H1 (cell line): ENCODE results near the gene GPR162. TPM values are rescaled to one million over a fixed set of nuclear protein-coding genes. Genes with fewer than 3 reads are reported as not detected.

ENCODE experiments used
- CTCF ChIA-PET: fragments of 300-600 bp; sonication (Branson Sonifier 250); formaldehyde crosslinking; loops from one replicate; lab custom pipeline; 2021; ENCODE audit not compliant: partially characterized antibody; lab: Charles Lee
- POLR2A ChIA-PET: fragments of 300-600 bp; sonication (Branson Sonifier 250); formaldehyde crosslinking; loops from one replicate; lab custom pipeline; 2021; ENCODE audit warnings: inconsistent platforms; ENCODE audit not compliant: partially characterized antibody; lab: Charles Lee
- DNase-seq, 2 experiments: peaks; one replicate each; pipeline versions ENCODE4 v3.0.0 to v3.0.0-alpha.2; 2010 to 2022; ENCODE audit warnings: low spot score in 2 of 2, low read depth in 1 of 2, mixed read lengths in 1 of 2
- FAIRE-seq: peaks from 2 replicates; lab custom pipeline; 2011; peaks lifted over from hg19 to GRCh38; lab: Jason Lieb, UNC
- H2AFZ ChIP-seq: 2 replicates; pipeline ENCODE4 v1.8.1; 2012; ENCODE audit warnings: low read length, inconsistent platforms
- H2AK5ac ChIP-seq: 2 replicates; pipeline ENCODE4 v1.6.1; 2013; ENCODE audit warnings: low read depth, low read length
- H2BK120ac ChIP-seq: replicated peaks from 2 replicates; pipeline ENCODE3; 2013; ENCODE audit warnings: low read depth, low read length, inconsistent platforms
- H2BK12ac ChIP-seq: 2 replicates; pipeline ENCODE4 v1.6.1; 2013; ENCODE audit warnings: low read depth, low read length
- H2BK15ac ChIP-seq: 2 replicates; pipeline ENCODE4 v1.6.1; 2013; ENCODE audit warnings: low read length
- H2BK20ac ChIP-seq: 2 replicates; pipeline ENCODE4 v1.6.1; 2013; ENCODE audit warnings: low read length
- H2BK5ac ChIP-seq: 2 replicates; pipeline ENCODE4 v1.6.1; 2013; ENCODE audit warnings: low read depth, low read length
- H3K14ac ChIP-seq: 2 replicates; pipeline ENCODE4 v1.6.1; 2013; ENCODE audit warnings: inconsistent platforms; ENCODE audit not compliant: insufficient read length
- H3K18ac ChIP-seq: 2 replicates; pipeline ENCODE4 v1.6.1; 2013; ENCODE audit warnings: low read length; ENCODE audit errors: extremely low read depth
- H3K23ac ChIP-seq: 2 replicates; pipeline ENCODE4 v1.6.1; 2013; ENCODE audit warnings: inconsistent platforms; ENCODE audit not compliant: insufficient read length
- H3K23me2 ChIP-seq: 2 replicates; pipeline ENCODE4 v1.6.1; 2013; ENCODE audit warnings: low read depth, low read length
- H3K27ac ChIP-seq: 2 replicates; pipeline ENCODE4 v1.6.1; 2011; ENCODE audit warnings: low read depth, low read length, inconsistent platforms
- H3K27me3 ChIP-seq, 4 experiments: replicated peaks in 1 of 4; 1 replicate in 1 of 4; 2 replicates in 3 of 4; pipeline versions ENCODE4 v1.6.1 to v1.8.1; 2011 to 2013; ENCODE audit warnings: low read length in 3 of 4, mild to moderate bottlenecking in 3 of 4, inconsistent platforms in 2 of 4, mixed read lengths in 2 of 4, moderate library complexity in 1 of 4; ENCODE audit not compliant: control insufficient read depth in 3 of 4, insufficient read depth in 3 of 4; ENCODE audit errors: extremely low read depth in 1 of 4
- H3K36me3 ChIP-seq, 4 experiments: 2 replicates each; pipeline versions ENCODE4 v1.6.1 to v1.8.1; 2011 to 2013; ENCODE audit warnings: mild to moderate bottlenecking in 4 of 4, low read length in 3 of 4, moderate library complexity in 2 of 4, control low read depth in 1 of 4, inconsistent platforms in 1 of 4; ENCODE audit not compliant: insufficient read depth in 4 of 4, control insufficient read depth in 2 of 4
- H3K4ac ChIP-seq: replicated peaks from 2 replicates; pipeline ENCODE3; 2013; ENCODE audit warnings: low read length, low read depth, mixed read lengths, inconsistent platforms; ENCODE audit not compliant: insufficient read length
- H3K4me1 ChIP-seq, 4 experiments: replicated peaks in 1 of 4; 1 replicate in 1 of 4; 2 replicates in 3 of 4; pipeline versions ENCODE4 v1.6.1 to v1.8.1; 2011 to 2013; ENCODE audit warnings: low read length in 3 of 4, inconsistent platforms in 2 of 4, mixed read lengths in 1 of 4; ENCODE audit not compliant: insufficient read depth in 4 of 4, control insufficient read depth in 3 of 4
- H3K4me2 ChIP-seq, 2 experiments: 2 replicates each; pipeline versions ENCODE4 v1.6.1 to v1.8.1; 2011 to 2013; ENCODE audit warnings: low read depth in 2 of 2, low read length in 2 of 2, control low read depth in 1 of 2, inconsistent platforms in 1 of 2, mild to moderate bottlenecking in 1 of 2; ENCODE audit not compliant: insufficient read depth in 1 of 2
- H3K4me3 ChIP-seq, 4 experiments: fragments of 200-600, 300-600 bp in 1 of 4; sonication (generic), shearing (Covaris generic), sonication (Bioruptor Twin) in 1 of 4; 2 replicates each; pipeline versions ENCODE4 v1.5.1 to v1.8.1; 2011 to 2016; ENCODE audit warnings: low read length in 4 of 4, low read depth in 3 of 4, control low read depth in 2 of 4, inconsistent platforms in 2 of 4, mild to moderate bottlenecking in 2 of 4, mixed read lengths in 1 of 4, moderate library complexity in 1 of 4; ENCODE audit not compliant: insufficient read depth in 2 of 4; ENCODE audit errors: extremely low read depth in 1 of 4
- H3K56ac ChIP-seq: replicated peaks from 2 replicates; pipeline ENCODE3; 2013; ENCODE audit warnings: low read depth, mild to moderate bottlenecking, mixed read lengths, low read length, inconsistent platforms; ENCODE audit not compliant: insufficient read length
- H3K79me1 ChIP-seq: 2 replicates; pipeline ENCODE4 v1.6.1; 2013; ENCODE audit warnings: low read depth, low read length, control low read depth
- H3K79me2 ChIP-seq, 2 experiments: 2 replicates each; pipeline versions ENCODE4 v1.6.1 to v1.8.1; 2012 to 2013; ENCODE audit warnings: low read length in 2 of 2, mild to moderate bottlenecking in 2 of 2, inconsistent platforms in 1 of 2; ENCODE audit not compliant: insufficient read depth in 2 of 2, control insufficient read depth in 1 of 2
- H3K9ac ChIP-seq, 4 experiments: replicated peaks in 1 of 4; 1 replicate in 1 of 4; 2 replicates in 3 of 4; pipeline versions ENCODE4 v1.6.1 to v1.8.1; 2011 to 2013; ENCODE audit warnings: low read depth in 3 of 4, low read length in 3 of 4, control low read depth in 2 of 4, mild to moderate bottlenecking in 2 of 4, moderate library complexity in 2 of 4, inconsistent platforms in 1 of 4; ENCODE audit errors: extremely low read depth in 1 of 4
- H3K9me3 ChIP-seq, 2 experiments: 2 replicates each; pipeline versions ENCODE4 v1.6.1 to v1.8.1; 2012 to 2013; ENCODE audit warnings: mild to moderate bottlenecking in 2 of 2, moderate library complexity in 2 of 2, control low read depth in 1 of 2, inconsistent platforms in 1 of 2, low read depth in 1 of 2, low read length in 1 of 2, mixed read lengths in 1 of 2; ENCODE audit not compliant: insufficient read depth in 2 of 2
- H4K20me1 ChIP-seq, 2 experiments: replicated peaks in 1 of 2; 2 replicates each; pipeline versions ENCODE3 to v1.8.1; 2011 to 2013; ENCODE audit warnings: inconsistent platforms in 2 of 2, low read length in 2 of 2, mild to moderate bottlenecking in 1 of 2; ENCODE audit not compliant: insufficient read depth in 2 of 2, control insufficient read depth in 1 of 2
- H4K5ac ChIP-seq: 2 replicates; pipeline ENCODE4 v1.6.1; 2013; ENCODE audit warnings: low read length, low read depth, mixed read lengths, inconsistent platforms; ENCODE audit not compliant: insufficient read length
- H4K8ac ChIP-seq: 2 replicates; pipeline ENCODE4 v1.8.0; 2013; ENCODE audit warnings: mild to moderate bottlenecking, moderate library complexity, low read length, inconsistent platforms; ENCODE audit not compliant: insufficient read depth; ENCODE audit errors: extremely low read depth
- H4K91ac ChIP-seq: replicated peaks from 2 replicates; pipeline ENCODE3; 2013; ENCODE audit warnings: low read length, mixed read lengths, inconsistent platforms; ENCODE audit not compliant: insufficient read length
- GTF2F1 ChIP-seq: IDR thresholded peaks from 2 replicates; pipeline ENCODE4 v1.6.1; 2012; ENCODE audit warnings: low read depth, low read length, improper control_type of control experiment, borderline replicate concordance
- HDAC2 ChIP-seq, 2 experiments: fragments of 300-600 bp in 1 of 2; sonication (generic) in 1 of 2; IDR thresholded peaks; 2 replicates each; pipeline ENCODE4 v1.6.1; 2011 to 2012; ENCODE audit warnings: low read depth in 2 of 2, low read length in 2 of 2, mild to moderate bottlenecking in 2 of 2, moderate library complexity in 2 of 2, borderline replicate concordance in 1 of 2, inconsistent platforms in 1 of 2
- SIN3A ChIP-seq, 2 experiments: IDR thresholded peaks in 1 of 2; conservative IDR thresholded peaks in 1 of 2; 2 replicates each; pipeline ENCODE4 v1.6.1; 2011 to 2012; ENCODE audit warnings: low read length in 2 of 2, improper control_type of control experiment in 1 of 2, low read depth in 1 of 2, mild to moderate bottlenecking in 1 of 2
- SIRT6 ChIP-seq: IDR thresholded peaks from one replicate; pipeline ENCODE4 v1.7.1; 2012; ENCODE audit warnings: low read length, inconsistent platforms
- SIX5 ChIP-seq: IDR thresholded peaks from 2 replicates; pipeline ENCODE4 v1.6.1; 2011; ENCODE audit warnings: mild to moderate bottlenecking, low read depth, low read length
- WGBS, 2 experiments: shearing (Covaris generic) in 1 of 2; methylation state at CpG; one replicate each; pipeline versions ENCODE4 v1.1.6 to v1.1.7; 2013 to 2015; ENCODE audit warnings: low lambda C conversion rate in 2 of 2, mixed read lengths in 2 of 2, inconsistent platforms in 1 of 2, low coverage in 1 of 2, missing lambda C conversion rate in 1 of 2; ENCODE audit not compliant: insufficient replicate concordance in 2 of 2, insufficient coverage in 1 of 2, insufficient read length in 1 of 2; ENCODE audit errors: extremely low coverage in 1 of 2, missing lambda C conversion rate in 1 of 2; 5-methylcytosine and 5-hydroxymethylcytosine counted together
- polyA plus RNA-seq, 7 experiments: library from polyadenylated mRNA; depleted of rRNA in 3 of 7; stranded (reverse) in 5 of 7; unstranded in 2 of 7; fragments of >200 nt in 5 of 7; fragments of 200-250 nt in 2 of 7; gene quantifications; 1 replicate in 5 of 7; 2 replicates in 1 of 7; 4 replicates in 1 of 7; pipeline versions ENCODE4 v1.2.1 to v1.2.3, GENCODE V29; 2011 to 2013; ENCODE audit warnings: missing spikeins in 2 of 7, mixed read lengths in 2 of 7
- total RNA-seq: library from RNA; stranded (reverse); fragmentation: NEBNext Ultra II Directional; extraction: Animal tissue kit (Norgen Biotek cat#: 25700); gene quantifications from 2 replicates; pipeline ENCODE4 v1.2.1, GENCODE V29; 2021
- TF ChIP-seq, protein P1 (sequence below): IDR thresholded peaks from 2 replicates; pipeline ENCODE4 v1.6.1; 2011; ENCODE audit warnings: low read depth, mild to moderate bottlenecking, low read length; ENCODE audit not compliant: insufficient read depth

GPR162 gene
- total and polyA plus RNA-seq, 2 of the 8 experiments (the other 6 are each of a cell fraction or from before 2014, with no cell fraction given) = 7.3 to 8.8 TPM

DNA sequence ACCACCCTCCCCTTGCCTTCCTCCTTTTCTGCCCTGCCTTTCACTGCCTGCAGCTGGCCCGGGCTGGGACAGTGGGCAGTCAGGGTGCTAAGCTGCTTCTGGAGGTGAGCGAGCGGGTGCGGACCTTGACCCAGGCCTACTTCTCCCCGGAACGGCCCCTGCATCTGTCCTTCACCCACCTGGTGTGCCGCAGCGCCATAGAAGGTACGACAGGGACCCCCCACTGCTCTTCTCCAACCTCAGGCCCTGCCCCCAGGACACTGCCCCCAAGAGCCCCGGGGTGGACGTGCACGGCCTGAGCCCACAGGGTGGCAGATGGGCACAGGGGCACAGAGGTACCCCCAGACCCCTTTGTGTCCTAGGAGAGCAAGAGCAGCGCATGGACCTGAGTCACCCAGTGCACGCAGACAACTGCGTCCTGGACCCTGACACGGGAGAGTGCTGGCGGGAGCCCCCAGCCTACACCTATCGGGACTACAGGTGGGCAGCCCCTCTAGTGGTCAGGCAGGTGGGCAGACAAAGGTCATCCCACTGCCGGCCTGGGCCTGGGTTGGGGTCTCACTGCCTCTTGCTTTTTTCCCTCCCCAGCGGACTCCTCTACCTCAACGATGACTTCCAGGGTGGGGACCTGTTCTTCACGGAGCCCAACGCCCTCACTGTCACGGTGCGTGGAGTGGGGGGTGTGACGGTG is 15.9 kb downstream of the GPR162 start:
- DNase-seq (no peak), FAIRE-seq (no peak)
- Histone ChIP-seq H4K20me1 (peaks cover 6 to 8% of the 10 kb centered on the region in 2 experiments), H3K27me3 (no peaks in the 10 kb centered on the region), H3K23ac (no peak overlapping the region), H3K23me2 (no peaks in the 10 kb centered on the region), H3K4me3 (no peak overlapping the region), H3K4me1 (peaks cover 0 to 3% (median 2%) of the 10 kb centered on the region in 4 experiments; a peak in 1 of 7 replicates), H3K27ac (no peak overlapping the region; the same call in 1 of the 2 replicates), H3K14ac (no peak overlapping the region), H3K56ac (no peak overlapping the region), H3K79me1 (no peaks in the 10 kb centered on the region), H4K5ac (no peak overlapping the region), H2BK5ac (no peak overlapping the region; the same call in 1 of the 2 replicates), H3K9me3 (no peaks in the 10 kb centered on the region), H2BK12ac (no peak overlapping the region), H3K36me3 (peaks cover 22 to 55% (median 40%) of the 10 kb centered on the region in 4 experiments), H3K4me2 (no peak overlapping the region), H2AFZ (no peak overlapping the region), H2BK20ac (no peak overlapping the region), H2BK15ac (no peak overlapping the region), H3K18ac (no peak overlapping the region), H2AK5ac (no peak overlapping the region), H4K8ac (no peak overlapping the region), H3K4ac (no peak overlapping the region), H4K91ac (no peak overlapping the region), H2BK120ac (no peak overlapping the region), H3K9ac (no peak overlapping the region), H3K79me2 (no peaks in the 10 kb centered on the region)
- POLR2A ChIA-PET = interaction anchor here (1.3 to 27.1 kb wide), 5 partner anchors 6 to 106 kb away, joined by 3 to 588 read pairs (median 388); partner anchors contain the start of genes C12orf57, CDCA3, GNB3 and GPR162
- CTCF ChIA-PET = interaction anchor here (0.8 to 23.7 kb wide), 10 partner anchors 4 to 84 kb away, joined by 3 to 532 read pairs (median 30); partner anchors contain the start of genes CD4, CDCA3, GNB3 and GPR162
- WGBS, 2 experiments = 94% methylated on average over 26 of the region's 26 CpGs; no CpG with 5 or more reads in 1 of the 2 experiments
- no peak for TF ChIP-seq SIX5
- TF ChIP-seq GTF2F1 = no peak
- no peak for TF ChIP-seq HDAC2 (IDR thresholded peaks at IDR 0.05; ENCODE audit: borderline replicate concordance in 1 of 2, low read depth in 2 of 2, low read length in 2 of 2)
- TF ChIP-seq, protein P1, sequence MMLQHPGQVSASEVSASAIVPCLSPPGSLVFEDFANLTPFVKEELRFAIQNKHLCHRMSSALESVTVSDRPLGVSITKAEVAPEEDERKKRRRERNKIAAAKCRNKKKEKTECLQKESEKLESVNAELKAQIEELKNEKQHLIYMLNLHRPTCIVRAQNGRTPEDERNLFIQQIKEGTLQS = no peak
- TF ChIP-seq SIN3A (conservative IDR thresholded peaks at IDR 0.05 in 1 of 2, IDR thresholded peaks at IDR 0.05 in 1 of 2; ENCODE audit: low read depth in 1 of 2, low read length in 2 of 2) = no peak
- no peak for TF ChIP-seq SIRT6
